Endodermal cell (in vitro differentiated cells): ENCODE results near the gene ID2. TPM values are rescaled to one million over a fixed set of nuclear protein-coding genes. Genes with fewer than 3 reads are reported as not detected.

ENCODE experiments used
- DNase-seq: peaks from one replicate; pipeline ENCODE4 v3.0.0-alpha.2; 2017
- H3K27ac ChIP-seq: 2 replicates; pipeline ENCODE4 v1.5.1; 2013; ENCODE audit warnings: mild to moderate bottlenecking, low read depth, low read length, moderate library complexity
- H3K27me3 ChIP-seq: 2 replicates; pipeline ENCODE4 v1.6.1; 2013; ENCODE audit warnings: mild to moderate bottlenecking, low read length, moderate library complexity; ENCODE audit not compliant: insufficient read depth, control insufficient read depth, poor library complexity, severe bottlenecking
- H3K36me3 ChIP-seq: 2 replicates; pipeline ENCODE4 v1.7.0; 2013; ENCODE audit warnings: mild to moderate bottlenecking, low read length, moderate library complexity; ENCODE audit not compliant: control insufficient read depth, insufficient read depth
- H3K4me1 ChIP-seq: one replicate; pipeline ENCODE4 v1.7.0; 2013; ENCODE audit warnings: low read length; ENCODE audit not compliant: control insufficient read depth, insufficient read depth
- H3K4me3 ChIP-seq: 2 replicates; pipeline ENCODE4 v1.5.1; 2013; ENCODE audit warnings: mild to moderate bottlenecking, low read length, moderate library complexity
- H3K9ac ChIP-seq: 2 replicates; pipeline ENCODE4 v1.6.1; 2013; ENCODE audit warnings: mild to moderate bottlenecking, low read length, moderate library complexity; ENCODE audit not compliant: poor library complexity, severe bottlenecking; ENCODE audit errors: extremely low read depth
- H3K9me3 ChIP-seq: 2 replicates; pipeline ENCODE4 v1.6.1; 2013; ENCODE audit warnings: mild to moderate bottlenecking, low read length, moderate library complexity; ENCODE audit not compliant: control insufficient read depth
- H3K27ac Mint-ChIP-seq: 2 replicates; pipeline ENCODE4 v1.8.0; 2020; ENCODE audit warnings: mixed read lengths
- H3K27me3 Mint-ChIP-seq: 2 replicates; pipeline ENCODE4 v1.8.0; 2021; ENCODE audit warnings: mild to moderate bottlenecking, mixed read lengths; ENCODE audit not compliant: insufficient read depth
- H3K36me3 Mint-ChIP-seq: 2 replicates; pipeline ENCODE4 v1.8.0; 2020; ENCODE audit warnings: low read depth, mixed read lengths
- H3K4me1 Mint-ChIP-seq: 2 replicates; pipeline ENCODE4 v1.8.0; 2020; ENCODE audit warnings: mixed read lengths
- H3K4me3 Mint-ChIP-seq: 2 replicates; pipeline ENCODE4 v1.8.0; 2020; ENCODE audit warnings: mild to moderate bottlenecking, moderate library complexity, mixed read lengths
- H3K9me3 Mint-ChIP-seq: 2 replicates; pipeline ENCODE4 v1.8.0; 2020; ENCODE audit warnings: mild to moderate bottlenecking, mixed read lengths
- CTCF ChIP-seq: fragments of 200-600 bp; sonication (generic); conservative IDR thresholded peaks from 2 replicates; pipeline ENCODE4 v1.5.0; 2021; ENCODE audit warnings: antibody characterized with exemption, mild to moderate bottlenecking
- WGBS, 2 experiments: methylation state at CpG; one replicate each; pipeline versions ENCODE4 v1.1.5 to v1.1.7; 2013; ENCODE audit warnings: missing lambda C conversion rate in 2 of 2, mixed read lengths in 1 of 2; ENCODE audit not compliant: insufficient coverage in 1 of 2, insufficient read length in 1 of 2; 5-methylcytosine and 5-hydroxymethylcytosine counted together
- total RNA-seq, 2 donors: library from RNA; stranded (reverse); fragmentation: NEBNext Ultra II Directional in 1 of 2; extraction: Animal tissue kit (Norgen Biotek cat#: 25700) in 1 of 2; gene quantifications; 2 replicates in 1 of 2; 3 replicates in 1 of 2; pipeline ENCODE4 v1.2.1, GENCODE V29; 2021

The ID2 gene
- total RNA-seq, 2 donors from 2014 or later: 83.5 to 91.2 TPM

DNA sequence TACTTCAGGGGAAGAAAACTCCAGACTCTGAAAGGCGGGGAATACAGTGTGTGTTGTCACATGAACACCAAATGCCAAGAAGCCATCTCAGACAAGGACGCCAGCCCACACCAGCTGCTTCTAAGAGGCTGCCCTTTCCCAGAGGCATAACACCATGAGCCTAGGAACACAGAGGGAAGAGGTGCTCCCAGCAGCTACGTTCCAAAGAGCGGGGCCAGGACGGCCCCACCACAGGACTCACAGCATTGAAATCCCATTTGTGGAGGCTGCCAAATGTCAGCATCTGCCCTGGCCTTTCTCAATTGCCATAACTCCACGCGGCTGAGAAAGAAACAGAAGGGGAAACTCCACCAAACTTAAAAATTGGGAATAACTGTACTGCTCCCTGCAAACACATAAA, 20.1 kb upstream of the ID2 start:
- H3K9ac ChIP-seq: no peak overlapping the region
- Mint-ChIP-seq H3K27ac (no peak overlapping the region), H3K4me1 (peaks cover 12% of the 10 kb centered on the region), H3K27me3 (peaks cover 2% of the 10 kb centered on the region), H3K36me3 (no peaks in the 10 kb centered on the region), H3K9me3 (no peaks in the 10 kb centered on the region), H3K4me3 (no peak overlapping the region)
- H3K27ac ChIP-seq: no peak overlapping the region
- no peaks in the 10 kb centered on the region for H3K4me1 ChIP-seq
- H3K9me3 ChIP-seq: no peaks in the 10 kb centered on the region
- H3K36me3 ChIP-seq: no peaks in the 10 kb centered on the region
- 87 to 91% methylated on average over 4 to 7 of the region's 7 CpGs for WGBS, 2 experiments
- H3K4me3 ChIP-seq: no peak overlapping the region
- TF ChIP-seq CTCF: no peak
- no peak for DNase-seq
- H3K27me3 ChIP-seq: no peaks in the 10 kb centered on the region

- TF ChIP-seq CTCF: no peak
- no peaks in the 10 kb centered on the region for H3K4me1 ChIP-seq
- Mint-ChIP-seq H3K4me3 (no peak overlapping the region), H3K27me3 (peaks cover 2% of the 10 kb centered on the region), H3K36me3 (no peaks in the 10 kb centered on the region), H3K27ac (no peak overlapping the region), H3K4me1 (peaks cover 10% of the 10 kb centered on the region), H3K9me3 (no peaks in the 10 kb centered on the region)
- H3K9ac ChIP-seq: no peak overlapping the region
- WGBS, 2 experiments: 92 to 100% methylated on average over 6 to 10 of the region's 10 CpGs
- H3K27ac ChIP-seq: no peak overlapping the region
- no peaks in the 10 kb centered on the region for H3K27me3 ChIP-seq
- no peaks in the 10 kb centered on the region for H3K9me3 ChIP-seq
- no peak for DNase-seq
- H3K4me3 ChIP-seq: no peak overlapping the region
- no peaks in the 10 kb centered on the region for H3K36me3 ChIP-seq
Measured at GRCh38 chr2:8662239-8662879, 19.5 kb upstream of the ID2 start.

DNA sequence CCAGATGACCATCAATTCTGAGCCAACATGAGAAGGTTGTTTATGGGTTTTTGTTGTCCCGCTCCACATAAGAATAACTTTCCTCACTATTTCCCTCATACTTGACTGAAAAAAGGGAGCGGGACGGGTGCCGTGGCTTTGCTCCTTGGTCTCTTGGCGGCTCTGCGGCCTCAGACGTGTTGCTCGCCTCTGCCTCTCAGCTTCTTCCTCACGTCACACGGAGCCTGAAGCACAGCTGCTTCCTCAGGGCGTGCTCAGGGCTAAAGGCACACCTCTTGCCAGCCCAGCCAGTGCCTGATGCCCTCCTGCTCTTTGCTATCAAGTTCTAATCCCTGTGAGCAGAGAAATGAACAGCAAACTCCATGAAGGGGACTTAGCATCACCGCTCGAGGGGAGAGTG, 17.9 kb upstream of the ID2 start:
- Histone ChIP-seq H3K9me3 (no peaks in the 10 kb centered on the region), H3K27ac (no peak overlapping the region), H3K9ac (no peak overlapping the region), H3K4me3 (no peak overlapping the region), H3K27me3 (no peaks in the 10 kb centered on the region), H3K4me1 (no peaks in the 10 kb centered on the region), H3K36me3 (no peaks in the 10 kb centered on the region)
- no peaks in the 10 kb centered on the region for H3K9me3 Mint-ChIP-seq
- H3K4me1 Mint-ChIP-seq: peaks cover 8% of the 10 kb centered on the region
- no peak overlapping the region for H3K27ac Mint-ChIP-seq
- H3K27me3 Mint-ChIP-seq: peaks cover 2% of the 10 kb centered on the region
- 85 to 86% methylated on average over 6 to 13 of the region's 13 CpGs for WGBS, 2 experiments
- H3K36me3 Mint-ChIP-seq: no peaks in the 10 kb centered on the region
- no peak overlapping the region for H3K4me3 Mint-ChIP-seq
- no peak for TF ChIP-seq CTCF
- DNase-seq: no peak
